Measurements from ENCODE around the gene PLCXD3. TPM values are rescaled to one million over a fixed set of nuclear protein-coding genes. Genes with fewer than 3 reads are reported as not detected.

The PLCXD3 gene, protein sequence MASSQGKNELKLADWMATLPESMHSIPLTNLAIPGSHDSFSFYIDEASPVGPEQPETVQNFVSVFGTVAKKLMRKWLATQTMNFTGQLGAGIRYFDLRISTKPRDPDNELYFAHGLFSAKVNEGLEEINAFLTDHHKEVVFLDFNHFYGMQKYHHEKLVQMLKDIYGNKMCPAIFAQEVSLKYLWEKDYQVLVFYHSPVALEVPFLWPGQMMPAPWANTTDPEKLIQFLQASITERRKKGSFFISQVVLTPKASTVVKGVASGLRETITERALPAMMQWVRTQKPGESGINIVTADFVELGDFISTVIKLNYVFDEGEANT
- polyA plus RNA-seq, result 1 to 10 TPM in 2 of 4 donors, under 1 TPM in 2; 0.27 to 4.4 (median 1.1) TPM
- long read RNA-seq, donor 1, full-length matches to known transcripts, result 2 of 7 reads
- long read RNA-seq, donor 1, partial matches to known transcripts, result 5 of 7 reads
- long read RNA-seq, donor 1, other reads (novel, unspliced or antisense), result 0 of 7 reads
- long read RNA-seq, donor 2, result 0 reads
- long read RNA-seq, donor 3, result 0 reads
- long read RNA-seq, donor 4, result 0 reads
- long read RNA-seq, donor 5, result 0 reads
- long read RNA-seq, donor 6, result 0 reads
- long read RNA-seq, donor 7, full-length matches to known transcripts, result 22 of 70 reads
- long read RNA-seq, donor 7, partial matches to known transcripts, result 48 of 70 reads
- long read RNA-seq, donor 7, other reads (novel, unspliced or antisense), result 0 of 70 reads
- long read RNA-seq, donor 8, result 0 reads
- long read RNA-seq, donor 9, result 0 reads
- long read RNA-seq, donor 10, result 0 reads

DNA sequence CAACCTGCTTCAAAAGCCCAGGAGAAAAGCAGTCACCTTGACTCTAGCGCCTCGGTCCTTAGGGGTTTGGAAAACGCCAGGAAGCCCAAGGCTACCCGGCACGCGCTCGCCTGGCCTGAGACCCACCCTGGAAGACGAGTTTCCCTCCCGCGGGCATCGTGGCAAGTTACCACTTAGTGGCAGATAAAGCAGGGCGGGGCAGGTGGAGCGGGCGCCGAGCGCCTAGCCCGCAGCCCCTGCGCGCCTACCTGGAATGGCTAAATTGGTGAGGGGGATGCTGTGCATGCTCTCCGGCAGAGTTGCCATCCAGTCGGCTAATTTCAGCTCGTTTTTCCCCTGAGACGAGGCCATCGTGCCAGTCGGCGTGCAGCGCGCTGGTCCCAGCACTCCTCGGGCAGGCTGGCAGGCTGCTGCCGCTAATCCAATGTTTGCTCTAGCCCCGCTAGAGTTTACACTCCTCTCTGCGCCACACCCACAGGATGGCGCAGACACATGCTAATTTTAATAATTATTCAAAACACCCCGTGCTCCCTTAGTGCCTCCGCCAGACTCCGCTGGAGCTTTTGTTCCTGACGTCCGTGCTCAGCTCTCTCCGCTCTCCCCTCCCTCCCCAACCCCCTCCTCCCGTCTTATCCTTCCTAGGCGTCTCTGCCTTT lies at the start of gene PLCXD3:
Gene PLCXD3, minus strand, starts transcription at position 426 of the 656 bp plus-strand sequence. Its CDS starts 75 bp downstream, at position 351.
- no peak for FAIRE-seq
- Histone ChIP-seq H3K4me3 (ENCODE audit: low read depth in 1 of 3, low read length in 3 of 3) (peak within 1 kb of the TSS in 2 of 3 donors; percentile 30 to 53), H3K27me3 (ENCODE audit: control insufficient read depth in 3 of 3, insufficient read depth in 3 of 3, low read length in 3 of 3) (peaks cover 0 to 22% (median 14%) of the 10 kb centered on the region in 3 donors), H3K27ac (ENCODE audit: low read depth in 1 of 3, low read length in 2 of 3) (no peak within 1 kb of the TSS), H3K9me3 (ENCODE audit: control insufficient read depth in 2 of 2, insufficient read depth in 1 of 2, low read depth in 1 of 2, low read length in 1 of 2) (no peaks in the 10 kb centered on the region), H3K36me3 (ENCODE audit: control insufficient read depth in 3 of 3, insufficient read depth in 2 of 3, low read depth in 1 of 3, low read length in 3 of 3) (no peaks in the 10 kb centered on the region), H3K4me1 (ENCODE audit: control insufficient read depth in 3 of 3, insufficient read depth in 2 of 3, low read depth in 1 of 3, low read length in 2 of 3) (peaks cover 0 to 4% (median 0%) of the 10 kb centered on the region in 3 donors)
- WGBS, 3 donors, result 0 to 4% (median 3%) methylated on average over 41 of the region's 41 CpGs
- DNase-seq, result peak; percentile 43 to 64

DNA sequence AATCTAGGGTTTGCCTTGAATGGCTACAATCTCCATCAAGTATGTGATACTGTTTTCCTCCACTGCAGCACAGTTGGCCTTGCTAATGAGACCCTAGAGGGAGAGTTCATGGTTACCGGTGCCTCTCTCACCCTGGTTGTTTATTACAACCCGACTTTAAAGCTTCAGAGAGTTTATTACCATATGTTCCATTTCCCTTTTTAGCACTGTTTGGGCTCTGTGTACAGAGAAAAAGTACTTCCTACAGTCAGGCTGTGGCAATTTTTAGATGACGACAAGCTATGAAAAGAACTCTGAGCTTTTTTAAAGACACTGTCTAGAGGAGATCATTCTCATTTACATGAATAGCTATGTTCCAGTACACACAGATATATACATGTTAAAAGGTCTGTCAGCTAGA lies 48.8 kb upstream of the PLCXD3 start:
- no peaks in the 10 kb centered on the region for H3K9me3 ChIP-seq (ENCODE audit: control insufficient read depth in 2 of 2, insufficient read depth in 1 of 2, low read depth in 1 of 2, low read length in 1 of 2)
- no peak overlapping the region for H3K27ac ChIP-seq (ENCODE audit: low read depth in 1 of 3, low read length in 2 of 3)
- FAIRE-seq (no peak), DNase-seq (no peak)
- H3K36me3 ChIP-seq (ENCODE audit: control insufficient read depth in 3 of 3, insufficient read depth in 2 of 3, low read depth in 1 of 3, low read length in 3 of 3), result no peaks in the 10 kb centered on the region
- H3K4me1 ChIP-seq (ENCODE audit: control insufficient read depth in 3 of 3, insufficient read depth in 2 of 3, low read depth in 1 of 3, low read length in 2 of 3), result no peaks in the 10 kb centered on the region
- no peak overlapping the region for H3K4me3 ChIP-seq (ENCODE audit: low read depth in 1 of 3, low read length in 3 of 3)
- H3K27me3 ChIP-seq (ENCODE audit: control insufficient read depth in 3 of 3, insufficient read depth in 3 of 3, low read length in 3 of 3), result no peaks in the 10 kb centered on the region
- 40 to 62% (median 47%) methylated on average over 3 of the region's 3 CpGs for WGBS, 3 donors

DNA sequence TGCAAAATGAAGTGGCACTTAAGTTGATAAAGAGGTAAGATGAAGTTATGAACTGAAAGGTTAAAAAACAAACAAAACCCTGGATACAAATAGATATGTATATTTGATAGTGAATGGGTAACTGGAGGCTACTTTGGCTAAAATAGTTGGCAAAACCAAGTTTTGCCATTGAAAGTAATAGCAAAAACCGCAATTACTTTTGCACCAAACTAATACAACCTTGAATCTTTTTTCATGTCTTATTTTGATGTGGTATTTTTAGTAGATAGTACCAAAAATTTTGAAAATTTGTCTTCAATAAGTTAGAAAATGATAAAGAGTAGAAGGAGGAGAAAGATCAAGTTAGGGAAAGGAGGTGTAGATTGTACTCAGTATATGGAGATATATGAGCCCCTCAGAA lies 47.9 kb upstream of the PLCXD3 start:
- 53 to 73% (median 66%) methylated on average over 1 of the region's 1 CpG for WGBS, 3 donors
- Histone ChIP-seq H3K36me3 (ENCODE audit: control insufficient read depth in 3 of 3, insufficient read depth in 2 of 3, low read depth in 1 of 3, low read length in 3 of 3) (no peaks in the 10 kb centered on the region), H3K4me1 (ENCODE audit: control insufficient read depth in 3 of 3, insufficient read depth in 2 of 3, low read depth in 1 of 3, low read length in 2 of 3) (no peaks in the 10 kb centered on the region), H3K4me3 (ENCODE audit: low read depth in 1 of 3, low read length in 3 of 3) (no peak overlapping the region), H3K27me3 (ENCODE audit: control insufficient read depth in 3 of 3, insufficient read depth in 3 of 3, low read length in 3 of 3) (no peaks in the 10 kb centered on the region), H3K27ac (ENCODE audit: low read depth in 1 of 3, low read length in 2 of 3) (no peak overlapping the region), H3K9me3 (ENCODE audit: control insufficient read depth in 2 of 2, insufficient read depth in 1 of 2, low read depth in 1 of 2, low read length in 1 of 2) (no peaks in the 10 kb centered on the region)
- no peak for FAIRE-seq
- no peak for DNase-seq

DNA sequence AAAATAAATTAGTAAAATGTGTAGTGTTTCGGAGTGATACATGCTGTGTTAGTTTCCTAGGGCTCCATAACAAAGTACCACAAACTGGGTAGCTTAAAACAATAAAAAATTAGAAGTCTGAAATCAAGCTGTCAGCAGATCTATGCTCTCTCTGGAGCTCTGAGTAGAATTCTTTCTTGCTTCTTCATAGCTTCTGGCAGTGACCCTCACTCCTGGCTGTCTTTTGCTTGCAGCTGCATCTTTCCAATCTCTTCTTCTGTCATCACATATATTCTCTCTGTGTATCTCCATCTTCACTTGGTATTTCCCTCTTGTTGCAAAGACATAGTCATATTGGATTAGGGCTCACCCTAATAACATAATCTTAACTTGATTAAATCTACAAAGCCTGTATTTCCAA lies 37.6 kb upstream of the PLCXD3 start:
- Histone ChIP-seq H3K27ac (ENCODE audit: low read depth in 1 of 3, low read length in 2 of 3) (no peak overlapping the region), H3K36me3 (ENCODE audit: control insufficient read depth in 3 of 3, insufficient read depth in 2 of 3, low read depth in 1 of 3, low read length in 3 of 3) (no peaks in the 10 kb centered on the region), H3K4me1 (ENCODE audit: control insufficient read depth in 3 of 3, insufficient read depth in 2 of 3, low read depth in 1 of 3, low read length in 2 of 3) (no peaks in the 10 kb centered on the region), H3K9me3 (ENCODE audit: control insufficient read depth in 2 of 2, insufficient read depth in 1 of 2, low read depth in 1 of 2, low read length in 1 of 2) (peaks cover 0 to 2% of the 10 kb centered on the region in 2 donors), H3K4me3 (ENCODE audit: low read depth in 1 of 3, low read length in 3 of 3) (no peak overlapping the region), H3K27me3 (ENCODE audit: control insufficient read depth in 3 of 3, insufficient read depth in 3 of 3, low read length in 3 of 3) (no peaks in the 10 kb centered on the region)
- WGBS, 3 donors, result 66 to 79% (median 67%) methylated on average over 1 of the region's 1 CpG
- DNase-seq (no peak), FAIRE-seq (no peak)

DNA sequence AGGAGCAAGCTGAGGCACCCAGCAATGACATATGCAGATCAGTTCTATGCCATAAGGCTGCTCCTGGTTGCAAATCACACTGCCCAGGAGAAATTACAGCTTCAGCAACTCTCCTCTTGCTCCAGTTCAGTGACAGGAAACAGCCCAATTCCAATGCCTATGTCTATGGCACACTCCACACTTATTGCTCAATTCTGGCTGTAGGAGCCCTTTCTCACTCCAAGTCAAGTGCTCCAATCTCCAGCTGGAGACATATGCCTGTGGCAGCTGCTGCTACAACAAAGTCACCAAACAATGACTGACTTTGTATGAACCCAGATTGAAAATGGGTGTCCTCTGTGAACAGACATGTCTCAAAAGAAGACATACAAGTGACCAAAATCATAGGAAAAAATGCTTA lies 31.8 kb upstream of the PLCXD3 start:
- H3K27ac ChIP-seq (ENCODE audit: low read depth in 1 of 3, low read length in 2 of 3), result no peak overlapping the region
- no peaks in the 10 kb centered on the region for H3K4me1 ChIP-seq (ENCODE audit: control insufficient read depth in 3 of 3, insufficient read depth in 2 of 3, low read depth in 1 of 3, low read length in 2 of 3)
- DNase-seq (no peak), FAIRE-seq (no peak)
- H3K9me3 ChIP-seq (ENCODE audit: control insufficient read depth in 2 of 2, insufficient read depth in 1 of 2, low read depth in 1 of 2, low read length in 1 of 2), result peaks cover 1 to 17% of the 10 kb centered on the region in 2 donors
- no peaks in the 10 kb centered on the region for H3K27me3 ChIP-seq (ENCODE audit: control insufficient read depth in 3 of 3, insufficient read depth in 3 of 3, low read length in 3 of 3)
- H3K36me3 ChIP-seq (ENCODE audit: control insufficient read depth in 3 of 3, insufficient read depth in 2 of 3, low read depth in 1 of 3, low read length in 3 of 3), result no peaks in the 10 kb centered on the region
- H3K4me3 ChIP-seq (ENCODE audit: low read depth in 1 of 3, low read length in 3 of 3), result no peak overlapping the region

DNA sequence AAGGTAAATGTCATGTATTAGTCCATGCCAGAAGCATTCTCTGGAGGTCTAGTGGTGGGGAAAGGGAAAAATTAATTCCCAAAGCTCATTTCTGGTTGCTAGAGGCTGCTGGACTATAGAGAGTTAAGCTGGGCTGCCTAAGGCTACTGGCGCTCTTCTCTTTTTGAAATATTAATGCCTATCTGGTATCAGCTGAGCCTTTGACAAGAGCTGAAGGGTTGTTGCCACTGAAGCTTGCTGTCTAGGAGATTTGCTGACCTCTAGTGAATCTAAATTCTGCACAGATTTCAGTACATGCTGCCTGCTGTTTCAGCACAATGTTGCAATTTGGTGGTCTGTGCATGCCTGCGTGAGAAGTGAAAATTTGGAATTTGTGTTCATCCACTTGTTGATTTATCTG lies 29.1 kb upstream of the PLCXD3 start:
- Histone ChIP-seq H3K4me1 (ENCODE audit: control insufficient read depth in 3 of 3, insufficient read depth in 2 of 3, low read depth in 1 of 3, low read length in 2 of 3) (no peaks in the 10 kb centered on the region), H3K36me3 (ENCODE audit: control insufficient read depth in 3 of 3, insufficient read depth in 2 of 3, low read depth in 1 of 3, low read length in 3 of 3) (no peaks in the 10 kb centered on the region), H3K9me3 (ENCODE audit: control insufficient read depth in 2 of 2, insufficient read depth in 1 of 2, low read depth in 1 of 2, low read length in 1 of 2) (peaks cover 1 to 18% of the 10 kb centered on the region in 2 donors), H3K27ac (ENCODE audit: low read depth in 1 of 3, low read length in 2 of 3) (no peak overlapping the region), H3K27me3 (ENCODE audit: control insufficient read depth in 3 of 3, insufficient read depth in 3 of 3, low read length in 3 of 3) (no peaks in the 10 kb centered on the region), H3K4me3 (ENCODE audit: low read depth in 1 of 3, low read length in 3 of 3) (no peak overlapping the region)
- DNase-seq, result no peak
- WGBS, 3 donors, result 70 to 74% (median 74%) methylated on average over 2 of the region's 2 CpGs
- FAIRE-seq, result no peak

DNA sequence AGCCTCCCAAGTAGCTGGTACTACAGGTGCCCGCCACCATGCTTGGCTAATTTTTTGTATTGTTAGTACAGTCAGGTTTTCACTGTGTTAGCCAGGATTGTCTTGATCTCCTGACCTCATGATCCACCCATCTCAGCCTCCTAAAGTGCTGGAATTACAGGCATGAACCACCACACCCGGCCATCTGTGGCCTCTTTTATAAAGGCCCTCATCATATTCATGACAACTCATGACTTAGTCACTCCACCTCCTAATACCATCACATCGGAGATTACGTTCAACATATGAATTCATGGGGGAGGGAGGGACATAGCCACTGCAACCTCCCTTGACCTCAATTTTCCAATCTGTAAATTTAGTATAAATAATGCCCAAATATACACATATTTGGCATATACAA lies 27.2 kb upstream of the PLCXD3 start:
- Histone ChIP-seq H3K4me1 (ENCODE audit: control insufficient read depth in 3 of 3, insufficient read depth in 2 of 3, low read depth in 1 of 3, low read length in 2 of 3) (no peaks in the 10 kb centered on the region), H3K9me3 (ENCODE audit: control insufficient read depth in 2 of 2, insufficient read depth in 1 of 2, low read depth in 1 of 2, low read length in 1 of 2) (peaks cover 1 to 18% of the 10 kb centered on the region in 2 donors), H3K4me3 (ENCODE audit: low read depth in 1 of 3, low read length in 3 of 3) (no peak overlapping the region), H3K27ac (ENCODE audit: low read depth in 1 of 3, low read length in 2 of 3) (no peak overlapping the region), H3K36me3 (ENCODE audit: control insufficient read depth in 3 of 3, insufficient read depth in 2 of 3, low read depth in 1 of 3, low read length in 3 of 3) (no peaks in the 10 kb centered on the region), H3K27me3 (ENCODE audit: control insufficient read depth in 3 of 3, insufficient read depth in 3 of 3, low read length in 3 of 3) (no peaks in the 10 kb centered on the region)
- DNase-seq (no peak), FAIRE-seq (no peak)
- WGBS, 3 donors, result 86 to 92% (median 90%) methylated on average over 4 of the region's 4 CpGs

DNA sequence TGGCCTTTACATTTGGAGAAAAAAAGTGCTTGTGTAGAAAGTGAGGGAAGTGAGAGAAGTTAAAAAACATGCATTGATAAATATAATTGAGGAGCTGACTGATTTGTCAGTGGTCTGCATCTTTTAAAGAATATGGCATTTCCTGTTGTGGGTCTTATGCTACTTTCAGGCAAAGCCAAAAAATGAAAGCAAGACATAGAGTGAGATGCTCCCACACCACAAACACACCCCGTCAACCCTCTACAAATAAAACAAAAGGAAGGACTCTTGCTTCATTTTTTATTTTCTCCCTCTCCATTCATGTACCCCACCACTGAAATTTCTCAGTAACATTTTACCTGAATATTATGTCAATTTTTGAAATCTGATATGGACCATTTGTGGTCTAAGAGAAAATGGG lies 22.1 kb upstream of the PLCXD3 start:
- H3K4me1 ChIP-seq (ENCODE audit: control insufficient read depth in 3 of 3, insufficient read depth in 2 of 3, low read depth in 1 of 3, low read length in 2 of 3), result no peaks in the 10 kb centered on the region
- no peaks in the 10 kb centered on the region for H3K27me3 ChIP-seq (ENCODE audit: control insufficient read depth in 3 of 3, insufficient read depth in 3 of 3, low read length in 3 of 3)
- H3K27ac ChIP-seq (ENCODE audit: low read depth in 1 of 3, low read length in 2 of 3), result no peak overlapping the region
- H3K4me3 ChIP-seq (ENCODE audit: low read depth in 1 of 3, low read length in 3 of 3), result no peak overlapping the region
- DNase-seq, result no peak
- H3K36me3 ChIP-seq (ENCODE audit: control insufficient read depth in 3 of 3, insufficient read depth in 2 of 3, low read depth in 1 of 3, low read length in 3 of 3), result no peaks in the 10 kb centered on the region
- WGBS, 3 donors, result 61 to 83% (median 75%) methylated on average over 1 of the region's 1 CpG
- H3K9me3 ChIP-seq (ENCODE audit: control insufficient read depth in 2 of 2, insufficient read depth in 1 of 2, low read depth in 1 of 2, low read length in 1 of 2), result peaks cover 0 to 4% of the 10 kb centered on the region in 2 donors
- FAIRE-seq, result no peak

All from small intestine (tissue), 16 donors.